ENCODE data around the gene TELO2.

DNA sequence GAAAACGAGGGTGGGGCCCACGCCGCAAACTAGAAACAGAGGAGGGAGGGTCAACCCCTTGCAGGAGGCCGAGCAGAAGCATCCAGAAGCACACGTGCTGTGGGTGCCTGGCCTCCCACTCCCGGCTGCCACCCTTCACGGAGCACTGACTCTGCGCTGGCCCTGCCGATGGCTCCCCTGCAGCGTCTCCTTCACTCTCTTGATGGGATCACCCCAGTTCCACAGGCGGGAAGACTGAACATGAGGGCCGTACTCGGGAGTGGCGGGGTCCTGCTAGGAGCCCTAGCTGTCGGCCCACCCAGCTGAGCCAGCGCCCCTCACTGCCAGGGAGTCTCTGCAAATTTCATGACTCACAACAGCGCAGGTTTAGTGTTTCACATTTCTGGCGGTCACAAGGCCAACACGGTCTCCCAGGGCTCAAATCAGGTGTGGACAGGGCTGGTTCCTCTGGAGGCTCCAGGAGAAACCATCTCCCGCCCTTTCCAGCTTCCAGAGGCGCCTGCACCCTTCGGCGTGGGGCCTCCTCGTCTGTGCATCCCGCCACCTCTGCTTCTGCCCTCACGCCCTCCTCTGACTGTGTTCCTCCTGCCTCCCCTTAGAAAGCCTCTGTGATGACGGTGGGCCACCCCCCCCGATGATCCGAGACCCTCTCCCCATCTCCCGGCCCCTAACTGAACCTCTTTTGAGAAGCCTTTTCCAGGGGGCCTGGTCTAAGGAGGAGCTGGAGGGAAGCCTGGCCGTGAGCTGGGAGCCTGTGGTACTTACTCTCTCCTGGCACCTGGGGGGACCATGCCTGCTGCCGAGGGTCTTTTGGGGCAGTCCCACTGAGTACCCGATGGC lies 6.4 kb upstream of the TELO2 start:
- TF ChIP-seq, protein P1, sequence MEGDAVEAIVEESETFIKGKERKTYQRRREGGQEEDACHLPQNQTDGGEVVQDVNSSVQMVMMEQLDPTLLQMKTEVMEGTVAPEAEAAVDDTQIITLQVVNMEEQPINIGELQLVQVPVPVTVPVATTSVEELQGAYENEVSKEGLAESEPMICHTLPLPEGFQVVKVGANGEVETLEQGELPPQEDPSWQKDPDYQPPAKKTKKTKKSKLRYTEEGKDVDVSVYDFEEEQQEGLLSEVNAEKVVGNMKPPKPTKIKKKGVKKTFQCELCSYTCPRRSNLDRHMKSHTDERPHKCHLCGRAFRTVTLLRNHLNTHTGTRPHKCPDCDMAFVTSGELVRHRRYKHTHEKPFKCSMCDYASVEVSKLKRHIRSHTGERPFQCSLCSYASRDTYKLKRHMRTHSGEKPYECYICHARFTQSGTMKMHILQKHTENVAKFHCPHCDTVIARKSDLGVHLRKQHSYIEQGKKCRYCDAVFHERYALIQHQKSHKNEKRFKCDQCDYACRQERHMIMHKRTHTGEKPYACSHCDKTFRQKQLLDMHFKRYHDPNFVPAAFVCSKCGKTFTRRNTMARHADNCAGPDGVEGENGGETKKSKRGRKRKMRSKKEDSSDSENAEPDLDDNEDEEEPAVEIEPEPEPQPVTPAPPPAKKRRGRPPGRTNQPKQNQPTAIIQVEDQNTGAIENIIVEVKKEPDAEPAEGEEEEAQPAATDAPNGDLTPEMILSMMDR (IDR thresholded peaks at IDR 0.05): no peak
- TF ChIP-seq POLR2A (IDR thresholded peaks at IDR 0.05): no peak

All from esophagus squamous epithelium (tissue), 4 donors.